HCT116 (cell line): Measurements from ENCODE around the gene COQ2.

Source experiments
- EGR1 ChIP-seq: IDR thresholded peaks from 2 replicates; pipeline ENCODE4 v1.6.1; 2012; ENCODE audit warnings: low read depth
- EZH2 ChIP-seq: fragments of 200-600 bp; sonication (generic); IDR thresholded peaks from 2 replicates; pipeline ENCODE4 v1.6.1; 2017; ENCODE audit warnings: antibody characterized with exemption, mixed run types
- JUND ChIP-seq: IDR thresholded peaks from 2 replicates; pipeline ENCODE4 v1.6.1; 2012
- POLR2A ChIP-seq: IDR thresholded peaks from 2 replicates; pipeline ENCODE4 v1.7.0; 2011; ENCODE audit warnings: borderline replicate concordance; ENCODE audit not compliant: insufficient read depth, insufficient read length; ENCODE audit errors: extremely low read depth
- RAD21 ChIP-seq: IDR thresholded peaks from 2 replicates; pipeline ENCODE4 v1.6.1; 2012; ENCODE audit warnings: low read depth, mild to moderate bottlenecking
- TCF7L2 ChIP-seq: IDR thresholded peaks from 2 replicates; pipeline ENCODE4 v1.7.0; 2011; ENCODE audit warnings: borderline replicate concordance, inconsistent platforms; ENCODE audit not compliant: insufficient read depth, insufficient read length; ENCODE audit errors: extremely low read depth
- YY1 ChIP-seq: IDR thresholded peaks from 2 replicates; pipeline ENCODE4 v1.6.1; 2011; ENCODE audit warnings: low read length, low read depth, moderate library complexity, mild to moderate bottlenecking; ENCODE audit not compliant: insufficient replicate concordance; ENCODE audit errors: extremely low read depth
- ZFX ChIP-seq: fragments of 450-650 bp; IDR thresholded peaks from 2 replicates; pipeline ENCODE4 v1.6.1; 2017
- TF ChIP-seq, protein P1 (sequence below): IDR thresholded peaks from 2 replicates; pipeline ENCODE4 v1.6.1; 2012; ENCODE audit warnings: low read depth
- TF ChIP-seq, protein P2 (sequence below), 3 experiments: fragments of 200-600 bp in 1 of 3; sonication (generic) in 1 of 3; IDR thresholded peaks in 2 of 3; conservative IDR thresholded peaks in 1 of 3; 2 replicates each; pipeline ENCODE4 v1.5.1; 2012 to 2017; ENCODE audit warnings: low read depth in 2 of 3, low read length in 2 of 3, antibody characterized with exemption in 1 of 3, borderline replicate concordance in 1 of 3, control low read depth in 1 of 3, mild to moderate bottlenecking in 1 of 3, mixed read lengths in 1 of 3, mixed run types in 1 of 3, moderate library complexity in 1 of 3; ENCODE audit not compliant: insufficient read depth in 1 of 3
- TF ChIP-seq, protein P3 (sequence below): IDR thresholded peaks from 2 replicates; pipeline ENCODE4 v1.6.1; 2011; ENCODE audit warnings: mild to moderate bottlenecking, low read length, moderate library complexity; ENCODE audit not compliant: insufficient replicate concordance; ENCODE audit errors: extremely low read depth

DNA sequence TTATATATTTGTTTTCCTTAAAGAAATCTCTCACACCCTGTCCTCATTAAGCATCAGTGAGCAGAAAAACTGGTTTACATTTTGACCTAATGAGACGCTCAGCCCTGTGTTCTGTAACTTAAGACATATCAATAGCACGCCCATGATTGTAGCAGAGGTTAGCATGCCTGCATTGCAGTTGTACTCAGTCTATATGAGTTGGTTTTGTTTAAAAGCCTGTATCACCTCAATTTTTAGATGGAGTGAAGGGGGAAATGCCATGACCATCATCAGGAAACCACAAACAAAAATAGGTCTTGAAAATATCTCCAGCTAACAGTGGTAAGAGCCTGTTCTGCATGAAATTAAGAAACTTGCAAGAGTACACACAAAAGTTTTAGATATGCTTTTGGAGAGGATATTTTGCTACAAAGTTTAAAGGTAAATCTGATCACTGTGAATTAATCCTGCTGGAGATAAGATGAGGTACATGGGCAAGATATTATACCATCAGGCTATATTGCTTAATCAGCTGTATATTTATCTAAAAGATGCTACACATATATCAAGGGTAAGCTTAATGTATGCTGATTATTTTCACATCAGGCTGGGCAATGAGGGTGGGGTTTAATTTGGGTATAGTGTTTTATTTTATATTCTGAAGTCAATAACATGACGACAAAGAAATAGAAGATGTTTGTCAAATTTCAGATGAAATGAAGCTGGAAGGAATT, 13.1 kb upstream of the COQ2 start:
- TF ChIP-seq, protein P1, sequence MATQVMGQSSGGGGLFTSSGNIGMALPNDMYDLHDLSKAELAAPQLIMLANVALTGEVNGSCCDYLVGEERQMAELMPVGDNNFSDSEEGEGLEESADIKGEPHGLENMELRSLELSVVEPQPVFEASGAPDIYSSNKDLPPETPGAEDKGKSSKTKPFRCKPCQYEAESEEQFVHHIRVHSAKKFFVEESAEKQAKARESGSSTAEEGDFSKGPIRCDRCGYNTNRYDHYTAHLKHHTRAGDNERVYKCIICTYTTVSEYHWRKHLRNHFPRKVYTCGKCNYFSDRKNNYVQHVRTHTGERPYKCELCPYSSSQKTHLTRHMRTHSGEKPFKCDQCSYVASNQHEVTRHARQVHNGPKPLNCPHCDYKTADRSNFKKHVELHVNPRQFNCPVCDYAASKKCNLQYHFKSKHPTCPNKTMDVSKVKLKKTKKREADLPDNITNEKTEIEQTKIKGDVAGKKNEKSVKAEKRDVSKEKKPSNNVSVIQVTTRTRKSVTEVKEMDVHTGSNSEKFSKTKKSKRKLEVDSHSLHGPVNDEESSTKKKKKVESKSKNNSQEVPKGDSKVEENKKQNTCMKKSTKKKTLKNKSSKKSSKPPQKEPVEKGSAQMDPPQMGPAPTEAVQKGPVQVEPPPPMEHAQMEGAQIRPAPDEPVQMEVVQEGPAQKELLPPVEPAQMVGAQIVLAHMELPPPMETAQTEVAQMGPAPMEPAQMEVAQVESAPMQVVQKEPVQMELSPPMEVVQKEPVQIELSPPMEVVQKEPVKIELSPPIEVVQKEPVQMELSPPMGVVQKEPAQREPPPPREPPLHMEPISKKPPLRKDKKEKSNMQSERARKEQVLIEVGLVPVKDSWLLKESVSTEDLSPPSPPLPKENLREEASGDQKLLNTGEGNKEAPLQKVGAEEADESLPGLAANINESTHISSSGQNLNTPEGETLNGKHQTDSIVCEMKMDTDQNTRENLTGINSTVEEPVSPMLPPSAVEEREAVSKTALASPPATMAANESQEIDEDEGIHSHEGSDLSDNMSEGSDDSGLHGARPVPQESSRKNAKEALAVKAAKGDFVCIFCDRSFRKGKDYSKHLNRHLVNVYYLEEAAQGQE: no peak
- TF ChIP-seq, protein P2, sequence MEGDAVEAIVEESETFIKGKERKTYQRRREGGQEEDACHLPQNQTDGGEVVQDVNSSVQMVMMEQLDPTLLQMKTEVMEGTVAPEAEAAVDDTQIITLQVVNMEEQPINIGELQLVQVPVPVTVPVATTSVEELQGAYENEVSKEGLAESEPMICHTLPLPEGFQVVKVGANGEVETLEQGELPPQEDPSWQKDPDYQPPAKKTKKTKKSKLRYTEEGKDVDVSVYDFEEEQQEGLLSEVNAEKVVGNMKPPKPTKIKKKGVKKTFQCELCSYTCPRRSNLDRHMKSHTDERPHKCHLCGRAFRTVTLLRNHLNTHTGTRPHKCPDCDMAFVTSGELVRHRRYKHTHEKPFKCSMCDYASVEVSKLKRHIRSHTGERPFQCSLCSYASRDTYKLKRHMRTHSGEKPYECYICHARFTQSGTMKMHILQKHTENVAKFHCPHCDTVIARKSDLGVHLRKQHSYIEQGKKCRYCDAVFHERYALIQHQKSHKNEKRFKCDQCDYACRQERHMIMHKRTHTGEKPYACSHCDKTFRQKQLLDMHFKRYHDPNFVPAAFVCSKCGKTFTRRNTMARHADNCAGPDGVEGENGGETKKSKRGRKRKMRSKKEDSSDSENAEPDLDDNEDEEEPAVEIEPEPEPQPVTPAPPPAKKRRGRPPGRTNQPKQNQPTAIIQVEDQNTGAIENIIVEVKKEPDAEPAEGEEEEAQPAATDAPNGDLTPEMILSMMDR (IDR thresholded peaks at IDR 0.05 in 2 of 3, conservative IDR thresholded peaks at IDR 0.05 in 1 of 3; ENCODE audit: borderline replicate concordance in 1 of 3, insufficient read depth in 1 of 3, low read depth in 2 of 3, low read length in 2 of 3): no peak
- TF ChIP-seq RAD21 (no peak), EZH2 (no peak), JUND (no peak), EGR1 (no peak), YY1 (no peak), POLR2A (no peak), ZFX (no peak), TCF7L2 (no peak)
- TF ChIP-seq, protein P3, sequence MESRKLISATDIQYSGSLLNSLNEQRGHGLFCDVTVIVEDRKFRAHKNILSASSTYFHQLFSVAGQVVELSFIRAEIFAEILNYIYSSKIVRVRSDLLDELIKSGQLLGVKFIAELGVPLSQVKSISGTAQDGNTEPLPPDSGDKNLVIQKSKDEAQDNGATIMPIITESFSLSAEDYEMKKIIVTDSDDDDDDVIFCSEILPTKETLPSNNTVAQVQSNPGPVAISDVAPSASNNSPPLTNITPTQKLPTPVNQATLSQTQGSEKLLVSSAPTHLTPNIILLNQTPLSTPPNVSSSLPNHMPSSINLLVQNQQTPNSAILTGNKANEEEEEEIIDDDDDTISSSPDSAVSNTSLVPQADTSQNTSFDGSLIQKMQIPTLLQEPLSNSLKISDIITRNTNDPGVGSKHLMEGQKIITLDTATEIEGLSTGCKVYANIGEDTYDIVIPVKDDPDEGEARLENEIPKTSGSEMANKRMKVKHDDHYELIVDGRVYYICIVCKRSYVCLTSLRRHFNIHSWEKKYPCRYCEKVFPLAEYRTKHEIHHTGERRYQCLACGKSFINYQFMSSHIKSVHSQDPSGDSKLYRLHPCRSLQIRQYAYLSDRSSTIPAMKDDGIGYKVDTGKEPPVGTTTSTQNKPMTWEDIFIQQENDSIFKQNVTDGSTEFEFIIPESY: no peak
